DMS79 treated with DMSO at 0.1 percent for 48 hours (cell line): Measurements from ENCODE around the gene HCN4.
A peak's percentile ranks its signal among the peaks of the same experiment; 100 is the strongest.

ENCODE experiments used
- DNase-seq: peaks from one replicate; lab custom pipeline; 2025; lab: John Stamatoyannopoulos, UW

Gene HCN4

DNA sequence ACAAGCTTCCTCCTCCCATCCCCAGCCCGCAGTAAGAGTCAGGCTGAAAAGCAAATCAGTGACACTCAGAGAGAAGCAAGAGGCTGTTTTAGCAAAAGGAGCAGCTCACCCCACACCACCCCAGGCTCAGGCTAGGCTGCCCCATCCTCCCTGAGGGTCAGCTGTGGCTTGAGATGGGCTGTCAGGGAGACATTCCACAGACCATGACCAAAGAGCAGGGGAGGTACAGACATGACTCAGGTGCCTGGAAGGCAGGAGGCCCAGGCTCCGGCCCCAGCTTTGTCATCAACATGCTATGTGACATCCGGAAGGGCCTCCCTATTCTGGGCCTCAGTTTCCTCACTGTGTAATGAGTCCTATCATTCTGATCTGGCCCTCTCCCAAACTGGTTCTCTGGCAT is 24.7 kb downstream of the HCN4 start:
- DNase-seq, result no peak

DNA sequence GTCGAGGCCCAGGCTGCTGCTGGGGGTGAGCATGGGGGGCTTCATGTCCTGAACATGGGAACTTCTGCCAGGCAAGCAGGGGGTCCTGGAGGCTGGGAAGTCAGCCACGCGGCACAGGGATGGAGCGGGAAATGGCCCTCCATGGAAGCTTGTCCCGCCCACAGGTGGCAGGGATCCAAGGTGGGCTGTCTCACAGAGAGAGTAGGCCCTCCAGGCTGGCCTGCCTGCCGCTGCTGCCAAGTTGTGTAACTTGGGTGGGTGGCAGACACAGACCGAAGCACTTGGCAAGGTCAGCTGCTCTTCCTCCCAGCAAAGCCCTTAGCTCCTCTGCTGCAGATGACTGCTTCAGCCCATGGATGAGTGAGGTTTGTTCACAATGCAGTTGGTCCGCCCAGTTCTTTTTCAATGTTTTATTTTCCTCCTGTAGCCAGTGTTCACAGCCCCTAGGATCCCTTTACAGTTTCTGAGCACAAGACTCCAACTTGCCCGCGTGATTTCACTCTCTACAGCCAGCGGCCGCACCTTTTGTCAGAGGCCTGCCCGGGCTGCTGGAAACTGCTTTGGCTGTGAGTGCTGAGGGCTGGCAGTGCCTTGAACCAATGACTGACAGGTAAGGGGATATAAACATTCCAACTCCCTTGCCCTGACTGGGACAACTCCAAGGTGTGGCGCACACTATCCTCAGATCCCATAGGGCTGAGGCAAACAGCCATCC is 26.7 kb downstream of the HCN4 start:
- peak; percentile 45 for DNase-seq

DNA sequence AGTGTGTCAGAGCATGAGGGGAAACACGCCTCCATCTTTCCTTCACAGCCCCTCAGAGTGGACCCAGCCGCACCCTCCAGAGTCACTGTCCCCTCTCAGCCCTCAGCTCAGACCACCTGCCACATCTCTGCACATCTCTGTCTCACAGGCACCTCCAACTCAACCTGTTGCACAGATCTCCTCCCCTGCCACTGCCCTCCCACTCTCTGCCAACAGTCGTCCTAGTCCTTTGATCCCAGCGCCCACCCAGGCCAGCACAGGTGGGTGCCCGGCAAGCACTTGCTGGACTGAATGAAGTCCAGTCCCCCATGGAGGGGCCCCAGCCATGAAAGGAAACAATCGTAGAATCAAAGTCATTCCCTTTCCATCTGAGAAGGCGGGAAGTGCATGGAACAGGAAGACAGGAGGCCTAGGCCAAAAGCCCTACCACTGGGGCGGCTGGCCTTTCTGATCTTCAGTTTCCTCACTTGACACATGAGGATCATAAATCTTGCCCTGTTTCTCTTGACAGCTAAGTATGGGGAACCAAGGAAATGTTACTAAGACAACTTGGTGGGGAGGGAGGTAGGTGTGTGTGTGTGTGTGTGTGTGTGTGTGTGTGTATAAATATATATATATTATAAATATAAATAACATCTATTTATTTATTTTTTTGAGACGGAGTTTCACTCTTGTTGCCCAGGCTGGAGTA is 28.1 kb downstream of the HCN4 start:
- DNase-seq, result no peak

DNA sequence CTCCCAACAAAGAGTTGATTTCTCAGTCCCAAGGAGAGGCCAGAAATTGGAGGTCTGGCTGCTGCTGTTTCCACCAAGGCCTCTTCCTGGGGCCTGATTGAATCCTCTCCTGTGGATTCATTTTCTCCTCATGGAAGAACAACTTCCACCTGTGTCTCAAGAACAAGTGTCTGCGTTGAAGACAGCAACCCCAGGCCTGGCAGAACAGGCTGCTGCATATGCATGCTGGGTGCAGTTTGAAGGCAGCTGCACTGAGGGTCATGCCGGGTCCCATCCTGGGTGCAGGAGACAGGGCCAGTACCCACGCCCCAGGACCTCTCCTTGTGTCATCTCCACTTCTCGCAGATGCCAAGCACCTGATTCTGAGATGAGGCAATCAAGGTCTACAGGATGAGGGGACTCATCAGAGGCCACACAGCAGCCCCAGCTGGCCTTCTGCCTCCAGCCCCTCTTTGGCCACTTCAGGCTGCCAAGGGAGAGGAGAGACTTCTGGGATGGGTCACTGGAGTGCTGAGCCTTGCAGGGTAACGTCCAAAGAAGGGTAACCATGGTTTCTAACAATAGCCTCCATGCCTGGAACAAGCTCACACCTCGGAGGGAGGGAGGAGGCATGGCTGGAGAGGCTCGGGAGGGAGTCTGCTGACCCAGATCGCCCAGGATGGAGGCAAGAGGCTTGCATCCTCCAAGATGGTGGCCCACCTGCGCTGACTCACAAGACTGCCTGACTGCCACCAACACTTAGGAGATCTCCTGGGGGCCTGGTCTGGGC is 30.0 kb downstream of the HCN4 start:
- no peak for DNase-seq

DNA sequence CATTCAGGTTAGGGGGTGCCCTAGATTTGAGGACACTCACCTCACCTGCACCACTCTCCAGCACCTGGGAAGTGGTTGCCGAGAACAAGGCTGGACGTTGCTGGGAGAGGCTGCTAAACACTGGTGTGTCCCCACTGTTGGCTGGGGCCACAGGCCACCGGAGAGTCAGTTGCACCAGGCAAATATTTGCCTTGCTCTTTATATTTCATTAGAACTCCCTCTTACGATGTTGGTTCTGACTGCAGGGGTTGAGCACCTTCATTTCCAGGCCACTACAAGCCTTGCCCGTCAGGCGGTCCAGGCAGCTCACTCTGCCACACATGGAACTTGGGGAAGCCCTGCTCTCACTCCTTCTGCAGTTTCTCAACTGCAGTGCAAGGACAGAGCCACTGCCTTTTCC is 30.7 kb downstream of the HCN4 start:
- no peak for DNase-seq

DNA sequence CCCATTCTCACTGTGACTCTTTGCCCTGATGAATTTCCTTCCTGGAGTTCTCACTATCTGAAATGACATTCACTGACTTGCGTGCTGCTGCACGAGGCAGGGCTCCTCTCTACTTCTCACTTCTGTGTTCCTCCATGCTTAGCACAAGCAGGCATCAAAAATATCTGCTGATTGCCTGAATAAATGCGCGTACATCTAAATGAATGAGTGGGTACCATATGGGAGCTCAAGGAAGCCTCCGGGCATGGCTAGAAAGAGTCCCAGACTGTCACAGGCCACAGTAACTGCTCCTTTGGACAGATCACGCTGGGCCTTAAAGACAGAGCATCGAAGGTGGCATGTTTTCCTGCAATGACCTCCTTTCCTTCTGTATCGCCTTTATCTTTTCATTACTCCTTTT is 31.6 kb downstream of the HCN4 start:
- no peak for DNase-seq

DNA sequence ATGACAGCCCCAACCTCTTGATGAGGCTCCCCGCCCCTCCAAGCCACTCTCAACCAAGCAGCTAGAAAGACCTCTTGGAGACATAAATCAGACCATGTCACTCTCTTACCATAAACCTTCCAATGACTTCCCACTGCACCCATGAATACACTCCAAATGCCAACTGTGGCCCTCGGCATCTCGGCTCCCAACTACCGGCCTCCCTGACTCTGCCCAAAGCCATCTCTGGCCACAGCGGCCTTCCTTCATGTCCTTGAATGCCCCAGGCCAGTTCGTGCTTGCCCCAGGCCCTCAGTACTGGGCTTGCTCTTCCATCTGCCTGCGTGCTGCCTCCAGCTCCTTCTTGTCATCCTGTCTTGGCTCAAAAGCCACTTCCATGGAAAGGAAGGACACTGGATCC is 32.0 kb downstream of the HCN4 start:
- DNase-seq, result no peak

DNA sequence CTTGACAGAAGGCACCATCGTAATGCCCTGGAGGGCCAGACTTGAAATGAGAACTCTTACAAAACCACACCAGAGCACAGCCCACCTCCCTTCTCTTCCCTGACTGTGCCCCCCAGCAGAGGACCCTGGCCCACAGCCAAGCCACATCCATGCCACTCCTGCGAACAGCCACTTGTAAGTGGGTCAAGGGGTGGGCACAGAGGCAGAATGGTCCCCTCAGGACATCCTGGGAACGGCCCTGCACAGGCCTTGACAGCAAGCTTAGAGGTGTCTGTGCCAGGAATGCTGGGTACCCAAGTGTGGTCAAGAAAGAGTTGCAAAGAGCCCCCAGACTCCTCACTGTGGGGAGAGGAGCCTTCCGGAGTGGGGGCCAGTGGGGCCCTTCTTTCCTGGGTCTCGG is 33.3 kb downstream of the HCN4 start:
- peak; percentile 7 for DNase-seq

DNA sequence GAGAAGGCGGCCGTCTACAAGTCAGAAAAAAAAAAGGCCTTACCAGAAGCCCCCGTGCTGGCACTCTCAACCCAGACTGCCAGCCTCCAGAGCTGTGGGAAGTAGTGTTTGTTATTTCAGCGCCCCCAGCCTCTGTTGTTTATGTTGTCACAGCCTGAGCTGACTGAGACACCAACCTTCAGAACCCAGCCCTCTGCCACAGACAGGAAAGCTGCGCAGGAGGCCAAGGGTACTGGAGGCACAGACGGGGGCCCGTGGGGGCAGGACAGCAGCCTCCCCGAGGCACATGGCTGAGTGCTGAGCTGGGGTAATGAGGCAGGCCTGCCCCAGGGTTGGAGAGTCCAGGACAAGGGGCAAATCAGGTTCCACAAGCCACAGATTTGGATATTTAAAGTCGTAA is 33.7 kb downstream of the HCN4 start:
- no peak for DNase-seq

DNA sequence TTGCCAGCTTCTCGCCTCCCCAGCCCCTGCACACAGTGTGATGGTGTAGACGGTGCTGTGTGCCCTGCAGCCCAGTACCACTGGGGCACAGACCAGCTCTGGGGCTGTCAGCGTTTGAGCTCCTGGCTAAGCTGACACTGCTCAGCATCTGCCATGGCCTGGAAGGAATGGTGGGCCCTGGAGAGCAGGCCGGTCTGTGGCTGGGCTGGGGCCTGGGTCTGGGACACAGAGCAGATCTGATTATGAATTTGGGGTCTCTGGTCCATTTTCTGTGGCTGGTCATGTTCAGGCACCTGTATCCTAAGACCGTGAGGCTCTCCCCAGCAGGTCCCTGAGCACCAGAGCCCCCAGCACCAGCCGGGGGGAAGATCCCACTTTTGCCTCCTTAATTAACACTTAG is 34.7 kb downstream of the HCN4 start:
- DNase-seq, result no peak

DNA sequence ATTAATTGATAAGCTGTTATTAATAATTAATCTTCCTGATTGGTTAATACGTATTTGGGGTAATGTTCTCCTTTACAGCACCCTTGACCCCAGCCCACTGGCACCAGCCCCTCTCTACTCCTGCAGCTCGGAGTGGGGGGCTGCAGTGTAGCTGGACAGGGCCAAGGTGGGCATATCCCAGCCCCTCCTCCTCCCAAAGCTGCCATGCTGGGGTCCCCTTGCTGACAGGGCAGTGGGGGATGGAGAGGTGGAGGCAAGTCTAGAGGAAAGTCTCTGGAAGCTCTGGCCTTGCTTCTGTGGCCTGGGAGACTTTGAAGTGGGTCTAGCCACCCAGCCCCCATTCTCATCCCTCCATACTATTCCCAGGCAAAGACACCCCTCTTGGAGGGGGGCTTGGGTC is 35.8 kb downstream of the HCN4 start:
- no peak for DNase-seq

DNA sequence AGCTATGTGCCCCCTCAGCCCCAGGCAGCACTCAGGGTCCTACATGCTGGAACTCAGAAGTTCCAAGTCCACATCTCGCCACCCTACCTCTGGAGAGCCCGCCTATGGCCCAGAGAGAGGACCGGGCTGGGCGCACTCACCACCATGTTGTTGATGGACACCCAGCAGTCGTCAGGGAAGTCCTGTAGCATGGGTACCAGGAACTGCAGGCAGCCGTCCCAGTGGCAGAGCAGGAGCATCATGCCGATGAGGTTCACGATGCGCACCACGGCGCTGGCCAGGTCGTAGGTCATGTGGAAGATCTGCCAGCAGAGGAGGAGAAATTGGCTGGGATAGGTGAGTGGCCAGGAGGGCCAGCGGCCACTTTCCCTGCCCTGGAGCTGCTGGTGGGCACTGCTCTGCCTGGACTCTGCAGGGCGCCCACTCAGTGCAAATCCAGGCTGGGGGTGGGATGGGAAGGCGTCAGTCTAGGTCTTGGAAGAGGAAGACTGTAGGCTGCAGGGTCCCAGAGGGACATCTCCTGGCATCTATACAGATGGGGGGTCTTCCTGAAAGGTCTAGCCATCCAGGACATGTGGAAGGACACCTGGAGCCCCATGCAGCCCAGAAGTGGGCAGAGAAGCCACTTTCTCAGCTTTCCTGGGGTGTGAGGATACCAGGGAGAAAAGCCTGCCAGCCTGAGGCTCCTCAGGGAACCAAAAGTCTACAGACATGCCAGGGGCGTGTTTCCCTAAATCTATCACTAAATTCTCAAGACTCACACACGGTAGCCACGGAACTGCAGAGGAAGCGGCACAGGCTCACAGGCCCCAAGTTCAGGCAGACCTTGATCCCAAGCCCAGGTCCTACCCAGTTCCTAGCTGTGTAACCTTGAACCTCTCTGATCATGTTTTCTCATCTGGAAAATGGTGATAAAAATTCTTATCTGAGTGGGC is 36.5 kb downstream of the HCN4 start:
- no peak for DNase-seq

DNA sequence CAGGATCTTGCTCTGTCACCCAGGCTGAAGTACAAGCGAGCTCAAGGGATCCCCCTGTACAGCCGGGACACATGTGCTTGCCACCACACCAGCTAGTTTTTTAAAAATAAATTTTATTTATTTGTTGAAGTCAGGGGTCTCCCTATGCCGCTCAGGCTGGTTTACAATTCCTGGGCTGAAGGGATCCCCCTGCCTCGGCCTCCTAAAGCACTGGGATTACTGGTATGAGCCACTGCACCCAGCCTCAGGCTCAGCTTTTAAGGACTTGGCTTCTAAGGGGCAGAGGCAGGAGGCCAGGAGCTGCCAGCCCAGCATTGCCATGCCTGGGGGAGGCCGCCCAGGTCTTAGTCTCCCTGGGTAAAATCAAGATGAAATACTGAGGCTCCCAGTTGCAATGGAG is 37.3 kb downstream of the HCN4 start:
- DNase-seq, result no peak

DNA sequence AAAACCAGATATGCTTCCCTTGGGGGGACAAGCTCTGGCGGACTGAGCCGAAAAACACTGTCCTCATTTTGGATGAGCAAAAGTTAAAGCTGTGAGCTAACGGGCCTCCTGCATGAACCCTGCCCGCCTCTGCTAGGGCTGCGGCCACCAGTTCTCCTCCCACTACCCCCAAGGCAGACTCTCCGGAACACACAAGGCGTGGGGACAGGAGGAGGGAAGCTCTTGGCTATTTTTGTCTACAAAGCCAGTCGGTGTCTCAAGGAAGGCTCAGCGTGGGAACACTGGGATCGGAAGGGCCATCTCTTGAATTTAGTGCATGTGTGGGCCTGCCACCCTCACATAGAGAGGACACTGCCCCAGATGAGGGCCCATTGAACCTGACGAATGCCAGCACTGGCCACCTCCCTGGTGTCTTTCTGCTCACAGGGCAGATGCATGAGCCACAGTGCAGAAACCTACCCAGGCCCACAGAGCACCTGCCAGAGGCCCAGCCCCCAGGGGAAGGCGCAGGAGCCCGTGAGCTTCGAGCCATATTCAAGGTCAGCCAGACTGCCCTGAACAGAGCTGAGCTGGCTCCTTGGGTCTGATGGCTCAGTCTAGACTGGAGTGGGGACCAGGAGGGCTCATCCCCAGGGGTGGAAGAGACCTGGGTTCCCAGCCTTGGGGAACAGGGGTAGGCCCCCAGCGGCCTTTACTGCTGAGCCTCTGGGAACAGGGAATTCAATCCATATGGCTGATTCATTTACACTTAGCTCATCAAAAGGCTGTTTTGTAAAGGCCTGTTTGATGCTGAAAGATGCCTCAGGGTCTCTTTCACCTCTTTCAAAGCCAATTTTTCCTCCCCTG is 38.3 kb downstream of the HCN4 start:
- DNase-seq, result no peak

DNA sequence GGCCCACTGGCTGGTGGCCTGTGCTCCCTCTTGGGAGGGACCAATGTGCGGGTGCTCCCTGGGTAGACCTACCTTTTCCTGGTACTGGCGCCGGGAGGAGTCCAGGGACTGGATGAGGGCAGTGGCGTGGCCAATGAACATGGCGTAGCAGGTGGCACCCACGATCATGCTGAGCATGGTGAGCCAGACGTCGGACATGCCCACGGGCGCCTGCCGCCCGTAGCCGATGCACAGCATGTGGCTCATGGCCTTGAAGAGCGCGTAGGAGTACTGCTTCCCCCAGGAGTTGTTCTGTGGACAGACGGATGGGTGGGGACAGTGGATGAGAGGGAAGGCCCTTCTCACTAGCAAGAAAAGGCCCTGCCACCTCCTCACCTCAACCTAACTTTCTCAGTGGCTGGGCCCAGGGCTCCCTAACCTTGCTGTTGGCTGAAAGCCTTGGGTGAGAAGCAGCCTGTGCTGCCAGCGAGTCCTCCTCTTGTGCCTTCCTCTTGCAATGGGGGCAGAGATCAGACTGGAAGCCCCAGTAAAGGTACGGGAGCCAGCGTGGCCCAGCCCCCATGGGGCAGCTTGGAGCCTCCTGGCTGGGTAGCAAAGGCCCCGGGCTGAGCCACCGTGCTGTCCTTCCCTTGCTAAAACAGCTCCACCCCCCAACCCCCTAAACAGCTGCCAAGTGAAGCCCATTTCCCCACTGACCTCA is 39.1 kb downstream of the HCN4 start:
- DNase-seq, result no peak

DNA sequence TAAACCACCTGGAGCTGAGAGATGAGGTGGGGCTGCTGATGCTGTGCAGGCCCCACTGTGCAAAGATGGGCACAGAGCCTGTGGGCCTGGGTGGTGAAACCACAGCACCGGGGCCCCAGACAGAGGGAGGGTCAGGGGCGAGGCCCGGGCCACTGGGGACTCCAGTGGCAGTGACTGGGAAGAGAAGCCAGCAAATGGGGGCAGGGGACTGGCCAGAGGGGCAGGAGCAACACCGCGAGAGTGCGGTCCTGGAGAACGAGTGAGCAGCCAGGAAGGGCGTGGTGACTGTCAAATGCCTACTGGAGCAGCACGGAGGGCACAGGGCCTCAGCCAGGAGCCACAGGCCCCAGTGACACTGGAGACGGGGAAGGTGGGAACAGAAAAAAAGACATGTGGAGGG is 39.8 kb downstream of the HCN4 start:
- DNase-seq, result no peak

DNA sequence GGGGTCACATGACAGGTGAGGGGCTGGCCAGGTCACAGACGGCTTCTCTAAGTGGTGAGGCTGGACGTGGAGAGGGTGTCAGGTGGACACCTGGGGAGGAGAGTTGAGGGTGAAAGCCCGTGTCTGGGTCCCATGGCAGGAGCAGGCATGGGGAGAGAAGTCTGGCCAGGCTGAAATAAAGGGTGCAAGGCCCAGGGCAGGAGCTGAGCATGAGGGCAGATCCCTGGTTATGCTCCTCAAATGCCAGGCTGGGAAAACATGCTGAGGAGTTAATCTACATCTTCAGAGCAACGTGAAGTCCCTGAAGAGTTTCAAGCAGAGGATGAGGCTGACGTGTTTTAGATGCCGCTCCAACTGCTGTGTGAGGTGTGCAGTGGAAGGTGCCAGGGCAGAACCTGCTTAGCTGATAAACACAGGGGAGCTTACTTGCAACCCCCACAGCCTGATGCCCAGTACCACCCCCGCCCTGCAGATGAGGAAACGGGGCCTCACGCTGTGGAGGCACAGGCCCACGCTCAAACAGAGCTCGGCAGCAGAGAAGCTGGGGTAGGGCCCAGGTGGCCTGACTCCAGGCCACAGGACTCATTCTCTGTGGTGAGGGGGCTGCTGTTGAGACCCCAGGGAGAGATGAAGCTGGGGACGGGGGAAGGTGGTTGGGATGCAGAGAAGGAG is 40.5 kb downstream of the HCN4 start:
- no peak for DNase-seq

DNA sequence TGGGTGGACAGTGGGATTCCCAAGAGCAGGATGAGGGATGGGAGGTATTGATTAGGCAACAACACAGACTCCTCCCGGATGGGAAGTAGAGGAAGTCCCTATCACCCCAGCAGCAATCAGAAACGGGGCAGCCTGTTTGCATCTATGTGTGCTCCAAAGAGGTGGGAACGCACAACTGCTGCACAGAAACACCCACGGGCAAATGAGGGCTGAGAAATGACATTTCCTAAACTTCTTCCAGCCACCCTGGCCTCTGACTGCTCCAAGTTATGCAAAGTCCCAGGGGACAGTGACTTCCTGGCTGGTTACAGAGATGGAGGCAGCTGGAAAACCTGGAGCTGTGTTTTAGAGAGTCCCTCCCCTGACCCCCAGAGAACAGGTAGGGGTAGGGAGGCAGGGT is 42.6 kb downstream of the HCN4 start:
- DNase-seq, result no peak

DNA sequence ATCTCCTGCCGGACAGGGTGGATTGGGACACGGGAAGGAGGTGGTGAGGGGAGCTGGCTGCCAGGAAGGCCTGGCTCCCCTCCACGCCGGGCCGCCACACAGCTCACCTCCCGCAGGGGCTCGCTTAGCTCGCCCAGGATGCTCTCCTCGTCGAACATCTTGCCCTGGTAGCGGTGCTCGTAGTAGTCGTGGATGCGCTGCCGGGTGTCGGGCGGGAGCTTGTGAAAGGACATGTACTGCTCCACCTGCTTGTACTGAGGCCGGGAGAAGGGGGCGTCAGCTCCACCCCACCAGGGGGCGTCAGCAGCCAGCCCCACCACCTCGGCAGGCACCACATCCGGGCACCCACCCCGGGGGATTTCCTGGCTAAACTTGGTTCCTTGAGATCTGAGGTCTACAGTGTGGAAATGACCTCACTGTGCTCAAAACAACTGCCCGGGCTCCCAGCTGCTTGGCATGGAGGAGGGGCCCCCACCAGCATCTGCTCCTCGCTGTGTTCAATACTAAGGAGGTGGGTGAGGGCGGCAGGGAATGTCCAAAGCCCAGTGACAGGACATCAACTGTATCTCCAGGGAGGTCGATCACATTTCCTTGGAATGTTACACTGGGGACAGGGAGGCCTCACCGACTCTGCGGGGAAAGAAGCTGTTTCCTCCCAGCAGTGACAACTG is 43.4 kb downstream of the HCN4 start:
- no peak for DNase-seq
